ENCODE measurements around the gene KCNIP3.
"Not testable (repeated sequence)": the region's sequence is repeated elsewhere in the genome, so short reads cannot be mapped to it uniquely, and the experiment has no call there.

KCNIP3 gene

DNA sequence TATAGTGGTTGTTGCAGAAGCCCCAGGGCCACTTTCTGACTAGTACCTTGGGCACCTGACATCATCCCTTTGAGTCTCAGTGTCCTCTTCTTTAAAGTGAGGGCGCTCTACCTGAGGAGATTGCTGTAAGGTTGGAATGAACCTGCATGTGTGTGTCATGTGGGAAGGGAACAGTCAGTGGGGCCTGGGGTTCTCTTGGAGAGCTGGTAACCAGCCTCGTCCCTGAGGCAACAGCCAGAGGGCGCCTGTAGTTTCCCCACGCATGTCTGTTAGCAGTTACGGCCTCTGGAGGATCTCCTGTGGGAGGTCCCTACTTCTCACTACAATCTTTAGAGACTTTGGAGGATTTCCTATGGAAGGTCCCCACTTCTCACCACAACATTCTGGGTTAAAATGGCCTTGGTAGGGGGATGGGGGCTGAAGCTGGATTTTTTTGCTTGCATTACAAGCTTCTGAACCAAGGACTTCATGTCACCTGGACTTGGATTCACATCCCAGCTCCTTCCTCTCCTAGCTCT, 106.1 kb downstream of the KCNIP3 start:
- H3K27me3 ChIP-seq (replicated peaks; ENCODE audit: control insufficient read depth, insufficient read depth, low read length); DNase-seq (ENCODE audit: extremely low read depth, insufficient read length); H3K36me3 ChIP-seq (ENCODE audit: control insufficient read depth, insufficient read depth, low read length): not testable (repeated sequence)
- H3K4me3 ChIP-seq (replicated peaks; ENCODE audit: low read depth, low read length), result peak overlapping the region; percentile 93
- TF ChIP-seq, protein P1, sequence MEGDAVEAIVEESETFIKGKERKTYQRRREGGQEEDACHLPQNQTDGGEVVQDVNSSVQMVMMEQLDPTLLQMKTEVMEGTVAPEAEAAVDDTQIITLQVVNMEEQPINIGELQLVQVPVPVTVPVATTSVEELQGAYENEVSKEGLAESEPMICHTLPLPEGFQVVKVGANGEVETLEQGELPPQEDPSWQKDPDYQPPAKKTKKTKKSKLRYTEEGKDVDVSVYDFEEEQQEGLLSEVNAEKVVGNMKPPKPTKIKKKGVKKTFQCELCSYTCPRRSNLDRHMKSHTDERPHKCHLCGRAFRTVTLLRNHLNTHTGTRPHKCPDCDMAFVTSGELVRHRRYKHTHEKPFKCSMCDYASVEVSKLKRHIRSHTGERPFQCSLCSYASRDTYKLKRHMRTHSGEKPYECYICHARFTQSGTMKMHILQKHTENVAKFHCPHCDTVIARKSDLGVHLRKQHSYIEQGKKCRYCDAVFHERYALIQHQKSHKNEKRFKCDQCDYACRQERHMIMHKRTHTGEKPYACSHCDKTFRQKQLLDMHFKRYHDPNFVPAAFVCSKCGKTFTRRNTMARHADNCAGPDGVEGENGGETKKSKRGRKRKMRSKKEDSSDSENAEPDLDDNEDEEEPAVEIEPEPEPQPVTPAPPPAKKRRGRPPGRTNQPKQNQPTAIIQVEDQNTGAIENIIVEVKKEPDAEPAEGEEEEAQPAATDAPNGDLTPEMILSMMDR (IDR thresholded peaks at IDR 0.05; ENCODE audit: insufficient read depth, low read length, poor library complexity, severe bottlenecking), result peak; percentile 56

DNA sequence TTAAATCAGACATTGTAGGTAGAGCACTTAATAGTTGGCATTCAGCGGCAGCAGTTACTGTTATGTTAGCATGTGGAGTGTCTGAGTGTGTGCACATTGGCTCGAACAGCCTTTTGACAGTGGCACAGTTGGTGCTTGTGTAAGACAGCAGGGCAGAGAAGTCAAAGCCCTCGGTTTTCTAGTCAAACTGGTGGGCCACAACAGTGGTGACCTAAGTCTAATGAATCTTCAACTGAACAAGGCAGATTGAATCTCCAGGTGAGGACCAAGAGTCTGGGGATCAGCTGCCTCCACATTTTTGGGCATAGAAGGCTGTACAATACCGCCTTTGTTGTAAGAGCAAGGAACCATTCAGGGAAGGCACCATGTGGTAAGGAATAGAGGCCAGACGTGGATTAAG, 106.7 kb downstream of the KCNIP3 start:
- H3K4me3 ChIP-seq (replicated peaks; ENCODE audit: low read depth, low read length); H3K27me3 ChIP-seq (replicated peaks; ENCODE audit: control insufficient read depth, insufficient read depth, low read length); H3K36me3 ChIP-seq (ENCODE audit: control insufficient read depth, insufficient read depth, low read length); DNase-seq (ENCODE audit: extremely low read depth, insufficient read length): not testable (repeated sequence)

DNA sequence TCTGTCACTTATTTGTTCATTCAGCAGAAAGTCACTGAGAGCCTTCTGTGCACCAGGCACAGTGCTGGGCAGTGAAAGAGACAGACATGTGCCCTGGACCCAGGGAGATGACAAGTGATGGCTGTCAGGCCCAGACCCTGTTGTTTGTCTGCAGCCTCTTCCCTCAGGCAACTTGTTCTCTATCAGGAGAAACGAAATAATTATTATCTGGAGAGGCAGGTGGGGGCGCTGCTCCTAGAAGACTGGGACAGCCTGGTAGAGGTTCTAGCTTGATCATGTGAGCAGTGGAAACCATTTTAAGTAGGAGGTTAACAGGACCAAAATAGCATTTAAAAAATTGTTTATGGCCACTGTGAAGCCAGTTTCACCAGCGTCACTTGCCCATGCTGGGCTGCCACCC, 107.5 kb downstream of the KCNIP3 start:
- H3K36me3 ChIP-seq (ENCODE audit: control insufficient read depth, insufficient read depth, low read length); H3K4me3 ChIP-seq (replicated peaks; ENCODE audit: low read depth, low read length); DNase-seq (ENCODE audit: extremely low read depth, insufficient read length); H3K27me3 ChIP-seq (replicated peaks; ENCODE audit: control insufficient read depth, insufficient read depth, low read length): not testable (repeated sequence)

DNA sequence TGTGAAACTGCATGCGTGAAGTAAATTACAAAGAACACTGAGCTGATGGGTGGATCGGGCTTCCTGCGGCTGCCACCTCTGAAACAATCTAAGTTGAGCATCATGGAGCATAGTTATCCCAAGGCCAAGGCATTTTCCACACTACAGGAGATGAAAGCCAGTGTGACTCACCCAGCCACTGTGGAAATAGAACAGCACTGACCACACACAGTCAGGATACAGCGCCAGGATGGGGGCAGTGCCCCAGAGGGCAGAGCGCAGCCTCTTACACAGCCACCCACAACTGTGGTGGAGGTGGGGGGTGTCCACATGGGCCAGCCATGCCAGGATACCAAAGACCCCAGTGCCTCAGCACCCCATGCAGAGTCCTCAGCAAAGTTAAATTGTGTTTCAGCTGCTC, 114.1 kb downstream of the KCNIP3 start:
- H3K27me3 ChIP-seq (replicated peaks; ENCODE audit: control insufficient read depth, insufficient read depth, low read length); DNase-seq (ENCODE audit: extremely low read depth, insufficient read length); H3K36me3 ChIP-seq (ENCODE audit: control insufficient read depth, insufficient read depth, low read length); H3K4me3 ChIP-seq (replicated peaks; ENCODE audit: low read depth, low read length): not testable (repeated sequence)

DNA sequence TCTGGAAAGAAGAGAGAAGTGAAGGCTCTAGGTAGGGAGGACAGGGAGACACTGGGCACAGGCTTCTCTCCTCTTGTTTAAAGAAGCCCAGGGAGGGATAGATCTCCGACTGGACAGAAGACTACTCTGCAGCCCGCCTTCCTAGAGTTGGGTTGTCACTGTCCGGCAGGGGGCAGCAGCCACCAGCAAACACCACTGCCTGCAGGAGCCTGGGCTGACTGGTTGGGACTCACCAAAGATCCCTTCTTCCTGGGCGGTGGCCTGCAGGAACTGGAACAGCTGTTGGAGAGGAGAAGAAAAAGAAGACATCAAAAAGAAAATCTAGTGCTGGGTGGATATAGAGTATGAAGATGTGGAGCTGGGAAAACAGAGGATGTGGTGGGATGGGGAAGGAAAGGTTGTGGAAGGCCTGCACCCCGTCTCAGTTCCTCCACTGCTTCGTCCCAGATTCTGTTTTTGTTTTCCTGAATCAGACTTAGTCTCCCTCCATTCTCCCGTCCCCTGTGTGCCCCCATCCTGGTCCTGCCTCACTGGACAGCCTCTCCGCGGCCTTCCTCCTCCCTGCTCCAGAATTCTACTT, 117.0 kb downstream of the KCNIP3 start:
- TF ChIP-seq, protein P1 (IDR thresholded peaks at IDR 0.05; ENCODE audit: insufficient read depth, low read length, poor library complexity, severe bottlenecking), result peak; percentile 80
- not testable (repeated sequence) for H3K4me3 ChIP-seq (replicated peaks; ENCODE audit: low read depth, low read length); H3K36me3 ChIP-seq (ENCODE audit: control insufficient read depth, insufficient read depth, low read length); DNase-seq (ENCODE audit: extremely low read depth, insufficient read length); H3K27me3 ChIP-seq (replicated peaks; ENCODE audit: control insufficient read depth, insufficient read depth, low read length)

DNA sequence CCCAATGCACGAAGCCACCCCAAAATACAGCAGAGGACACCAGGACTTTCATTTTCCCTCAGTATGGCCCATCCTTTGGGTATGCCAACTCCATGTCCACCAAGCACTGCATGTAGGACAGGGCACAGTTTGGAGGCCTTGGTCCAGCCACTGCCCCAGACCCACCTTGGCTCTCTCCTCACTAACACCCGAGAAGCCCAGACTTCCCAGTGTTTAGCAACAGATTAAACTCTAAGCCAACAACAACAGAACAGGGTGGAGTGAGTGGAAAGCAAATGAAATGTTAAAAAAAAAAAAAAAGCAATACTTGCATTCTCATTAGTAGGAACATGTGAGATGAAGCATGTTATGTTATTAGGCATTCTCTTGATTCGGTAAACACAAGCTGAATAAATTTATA, 118.0 kb downstream of the KCNIP3 start:
- H3K4me3 ChIP-seq (replicated peaks; ENCODE audit: low read depth, low read length); H3K27me3 ChIP-seq (replicated peaks; ENCODE audit: control insufficient read depth, insufficient read depth, low read length); H3K36me3 ChIP-seq (ENCODE audit: control insufficient read depth, insufficient read depth, low read length); DNase-seq (ENCODE audit: extremely low read depth, insufficient read length): not testable (repeated sequence)

DNA sequence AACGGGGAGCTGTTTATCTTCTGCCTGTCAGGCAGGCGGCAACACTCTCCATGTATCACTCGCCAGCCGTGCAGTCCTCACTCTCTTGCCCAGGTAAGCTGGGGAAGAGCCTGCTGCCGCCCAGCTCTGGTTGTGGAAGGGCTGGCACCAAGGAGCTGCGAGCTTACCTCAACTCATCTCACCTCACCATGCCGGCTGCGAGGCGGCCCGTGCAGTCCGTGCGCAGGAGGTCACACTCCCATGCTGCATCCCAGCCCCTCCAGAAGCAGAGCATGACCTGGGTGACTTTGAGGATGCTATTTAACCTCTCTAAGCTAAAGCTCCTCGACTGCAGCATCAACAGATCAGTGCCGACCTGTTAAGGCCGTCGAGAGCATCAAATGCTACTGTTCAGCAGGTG, 118.4 kb downstream of the KCNIP3 start:
- not testable (repeated sequence) for H3K27me3 ChIP-seq (replicated peaks; ENCODE audit: control insufficient read depth, insufficient read depth, low read length); DNase-seq (ENCODE audit: extremely low read depth, insufficient read length); H3K4me3 ChIP-seq (replicated peaks; ENCODE audit: low read depth, low read length); H3K36me3 ChIP-seq (ENCODE audit: control insufficient read depth, insufficient read depth, low read length)

DNA sequence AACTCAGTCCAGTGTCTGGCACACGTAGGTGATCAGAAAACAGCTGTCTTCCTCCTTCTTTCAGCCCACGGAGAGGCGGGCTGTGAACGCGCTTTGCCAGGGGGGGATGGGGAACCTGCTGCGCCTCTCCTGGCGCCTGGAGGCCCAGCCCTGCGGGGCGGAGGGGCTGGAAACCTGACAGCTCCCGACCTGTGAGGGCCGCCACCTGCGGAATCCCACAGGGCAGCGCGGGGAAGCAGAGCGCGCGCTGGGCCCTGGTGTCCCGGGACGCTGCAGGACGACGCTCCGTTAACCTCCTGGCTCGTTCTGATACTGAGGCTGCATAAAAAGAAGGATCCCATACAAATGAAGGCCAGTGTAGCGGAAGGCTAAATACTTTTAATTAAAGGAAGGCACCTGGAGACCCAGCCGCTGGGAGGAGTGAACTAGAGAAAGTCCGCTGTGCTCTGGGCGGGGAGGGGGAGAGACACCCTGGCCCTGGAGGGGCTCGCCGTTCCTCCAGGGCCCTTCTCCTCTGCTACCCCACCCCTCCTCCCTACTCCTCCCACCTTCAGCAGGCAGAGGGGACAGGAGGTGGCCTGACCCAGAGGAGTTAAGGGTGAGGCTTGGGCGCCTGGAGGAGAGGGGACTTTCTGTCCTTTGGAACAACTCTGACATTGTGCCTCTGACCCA, 130.2 kb downstream of the KCNIP3 start:
- H3K36me3 ChIP-seq (ENCODE audit: control insufficient read depth, insufficient read depth, low read length); DNase-seq (ENCODE audit: extremely low read depth, insufficient read length); H3K27me3 ChIP-seq (replicated peaks; ENCODE audit: control insufficient read depth, insufficient read depth, low read length); H3K4me3 ChIP-seq (replicated peaks; ENCODE audit: low read depth, low read length): not testable (repeated sequence)

DNA sequence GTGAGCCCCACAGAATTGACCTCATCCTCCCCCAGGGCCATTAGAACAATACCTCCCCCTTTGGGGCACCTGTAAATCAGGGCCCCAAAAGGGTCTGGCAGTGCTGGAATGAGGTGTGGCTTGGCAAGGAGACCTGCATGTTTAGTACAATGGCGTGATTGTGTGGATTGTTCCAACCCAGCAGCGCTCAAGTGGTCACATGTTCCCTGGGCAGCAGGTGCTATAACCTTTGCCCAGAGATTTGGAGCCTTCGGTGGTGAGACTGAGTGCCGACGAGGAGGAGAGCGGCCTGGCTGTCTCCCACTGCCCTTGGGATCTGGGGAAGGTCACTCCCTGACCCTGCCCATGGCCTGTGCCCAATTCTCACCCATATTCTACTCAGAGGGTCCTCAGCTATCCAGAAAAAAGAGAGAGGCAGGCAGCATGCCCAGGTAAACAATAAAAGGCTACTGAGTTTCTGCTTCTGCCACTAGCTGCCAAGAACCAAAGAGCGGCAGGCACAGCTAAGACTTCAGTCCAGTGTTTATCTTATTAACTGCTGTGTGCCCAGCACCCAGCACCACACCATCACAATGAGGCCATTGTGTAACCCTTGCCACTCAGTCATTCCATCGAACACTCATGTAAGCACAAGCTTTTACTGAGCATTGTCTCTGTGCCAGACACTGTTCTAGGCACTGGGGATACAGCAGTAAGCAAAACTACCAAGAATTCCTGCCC, 132.8 kb downstream of the KCNIP3 start:
- H3K27me3 ChIP-seq (replicated peaks; ENCODE audit: control insufficient read depth, insufficient read depth, low read length); H3K36me3 ChIP-seq (ENCODE audit: control insufficient read depth, insufficient read depth, low read length); H3K4me3 ChIP-seq (replicated peaks; ENCODE audit: low read depth, low read length); DNase-seq (ENCODE audit: extremely low read depth, insufficient read length): not testable (repeated sequence)

DNA sequence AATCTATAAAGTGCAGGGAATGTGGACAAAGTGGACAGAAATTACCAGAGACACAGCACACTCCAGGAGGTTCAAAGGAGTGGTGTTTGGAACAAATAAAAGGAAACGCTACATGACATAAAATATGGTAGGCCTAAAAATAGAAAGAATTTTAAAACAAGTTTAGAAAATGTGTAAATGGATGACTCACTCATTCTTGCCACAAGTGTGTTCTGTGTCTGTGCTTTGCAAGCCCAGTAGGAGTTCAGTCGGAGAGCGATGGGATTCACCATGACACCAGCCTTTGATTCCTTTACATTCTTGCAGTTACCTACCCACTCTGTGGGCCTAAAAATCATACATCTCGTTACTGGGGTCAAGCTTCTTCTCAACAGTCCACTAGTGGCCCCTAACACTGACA, 136.2 kb downstream of the KCNIP3 start:
- H3K36me3 ChIP-seq (ENCODE audit: control insufficient read depth, insufficient read depth, low read length); H3K27me3 ChIP-seq (replicated peaks; ENCODE audit: control insufficient read depth, insufficient read depth, low read length); H3K4me3 ChIP-seq (replicated peaks; ENCODE audit: low read depth, low read length); DNase-seq (ENCODE audit: extremely low read depth, insufficient read length): not testable (repeated sequence)

DNA sequence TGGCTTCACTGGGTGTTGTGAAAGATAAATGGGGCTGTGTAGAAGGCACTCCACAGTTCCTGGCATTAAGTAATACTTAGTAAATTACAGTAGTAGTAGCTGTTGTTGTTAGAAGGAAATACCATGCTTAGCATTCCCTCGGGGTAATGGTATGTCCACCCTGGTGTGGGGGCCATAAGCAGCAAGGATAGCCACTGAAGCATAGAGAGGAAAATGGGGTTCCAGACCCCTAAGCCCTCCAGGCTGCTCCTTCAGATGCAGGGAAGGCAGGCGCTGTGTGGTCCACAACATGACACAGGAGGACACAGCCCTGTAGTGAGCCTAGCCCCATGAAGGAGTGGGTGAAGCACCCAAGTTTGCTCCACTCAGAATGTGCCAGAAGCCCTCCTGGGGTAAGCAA, 136.8 kb downstream of the KCNIP3 start:
- not testable (repeated sequence) for H3K4me3 ChIP-seq (replicated peaks; ENCODE audit: low read depth, low read length); H3K36me3 ChIP-seq (ENCODE audit: control insufficient read depth, insufficient read depth, low read length); DNase-seq (ENCODE audit: extremely low read depth, insufficient read length); H3K27me3 ChIP-seq (replicated peaks; ENCODE audit: control insufficient read depth, insufficient read depth, low read length)

DNA sequence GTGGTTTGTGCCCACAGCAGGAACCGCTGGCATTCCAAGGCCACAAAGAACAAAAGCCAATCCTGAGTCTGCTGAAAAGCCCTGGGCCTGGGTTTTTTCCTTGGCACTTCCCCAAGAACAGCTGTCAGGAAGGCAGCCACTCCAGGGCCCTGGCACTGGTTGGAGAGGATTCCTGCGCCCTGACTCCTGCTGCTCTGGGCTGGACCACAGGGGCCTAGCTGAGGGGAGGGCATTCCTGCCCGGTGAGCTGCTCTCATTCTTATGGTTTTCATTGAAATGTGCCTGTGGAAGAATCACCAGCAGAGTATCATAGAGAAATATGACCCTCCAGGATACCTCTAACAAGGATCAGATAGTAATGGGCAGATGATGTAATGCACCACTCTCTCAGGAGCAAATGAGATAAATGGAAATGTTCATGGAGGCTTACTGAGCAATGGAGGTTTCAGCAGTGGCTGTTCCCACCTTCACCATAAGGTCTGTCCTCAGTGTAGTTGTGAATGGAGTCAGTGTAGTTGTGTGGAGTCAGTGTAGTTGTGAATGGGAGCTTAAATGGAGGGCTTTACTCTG, 137.4 kb downstream of the KCNIP3 start:
- H3K4me3 ChIP-seq (replicated peaks; ENCODE audit: low read depth, low read length); H3K27me3 ChIP-seq (replicated peaks; ENCODE audit: control insufficient read depth, insufficient read depth, low read length); DNase-seq (ENCODE audit: extremely low read depth, insufficient read length); H3K36me3 ChIP-seq (ENCODE audit: control insufficient read depth, insufficient read depth, low read length): not testable (repeated sequence)
